CD4-positive, alpha-beta T cell treated with Interleukin-17A for 4 hours (primary cell): ENCODE measurements around the gene PLA2G4B.
A peak's percentile ranks its signal among the peaks of the same experiment; 100 is the strongest.

Experiments used
- DNase-seq: peaks from one replicate; pipeline ENCODE4 v3.0.0-alpha.2; 2020; ENCODE audit warnings: mixed read lengths

Gene PLA2G4B

GRCh38 chr15:41872166-41872747 is 33.6 kb downstream of the PLA2G4B start:
- DNase-seq: no peak

DNA sequence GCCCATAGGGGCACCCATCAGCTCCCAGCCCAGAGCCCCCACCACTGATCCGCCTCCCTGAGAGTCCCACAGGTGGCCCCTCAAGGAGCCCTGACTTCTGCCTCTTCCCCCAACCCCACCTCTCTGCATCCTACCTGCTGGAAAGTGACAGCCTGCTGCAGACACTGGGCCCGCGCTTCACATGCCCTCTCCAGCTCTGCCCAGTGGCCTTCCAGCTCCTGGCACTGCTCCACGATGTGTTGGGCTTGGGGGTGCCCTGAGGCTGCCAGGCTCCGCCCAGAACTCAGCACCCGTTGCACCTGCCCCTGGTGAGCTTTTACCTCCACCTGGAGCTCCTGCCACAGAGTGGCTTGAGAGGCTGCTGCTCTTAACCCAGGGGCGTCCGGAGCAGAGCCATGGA is 35.1 kb downstream of the PLA2G4B start:
- no peak for DNase-seq

- DNase-seq: no peak
Measured at GRCh38 chr15:41874736-41875135, 36.1 kb downstream of the PLA2G4B start.

DNA sequence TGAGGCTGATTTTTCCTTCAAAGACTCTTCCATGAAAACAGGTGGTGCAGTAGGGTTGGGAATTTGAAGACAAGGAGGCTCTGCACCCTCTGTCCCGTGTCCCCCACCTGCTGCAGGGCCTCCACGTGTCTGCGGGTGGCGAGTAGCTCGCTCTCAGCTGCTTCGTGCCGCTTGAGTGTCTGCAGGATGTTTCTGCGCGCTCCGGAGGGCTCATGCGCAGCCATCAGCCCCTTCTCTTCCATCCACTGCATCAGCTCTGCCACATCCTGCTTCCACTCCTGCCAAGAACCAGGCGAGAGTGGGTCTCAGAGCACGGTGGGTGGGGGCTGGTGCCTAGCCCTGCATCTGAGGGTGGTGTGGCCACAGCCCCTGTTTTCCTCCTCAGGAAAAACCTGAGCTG is 37.4 kb downstream of the PLA2G4B start:
- DNase-seq: no peak

GRCh38 chr15:41876689-41877088 is 38.0 kb downstream of the PLA2G4B start:
- DNase-seq: no peak

- DNase-seq: no peak
Measured at GRCh38 chr15:41877631-41878354, 39.1 kb downstream of the PLA2G4B start.

GRCh38 chr15:41878355-41878699 is 39.7 kb downstream of the PLA2G4B start:
- DNase-seq: no peak

DNA sequence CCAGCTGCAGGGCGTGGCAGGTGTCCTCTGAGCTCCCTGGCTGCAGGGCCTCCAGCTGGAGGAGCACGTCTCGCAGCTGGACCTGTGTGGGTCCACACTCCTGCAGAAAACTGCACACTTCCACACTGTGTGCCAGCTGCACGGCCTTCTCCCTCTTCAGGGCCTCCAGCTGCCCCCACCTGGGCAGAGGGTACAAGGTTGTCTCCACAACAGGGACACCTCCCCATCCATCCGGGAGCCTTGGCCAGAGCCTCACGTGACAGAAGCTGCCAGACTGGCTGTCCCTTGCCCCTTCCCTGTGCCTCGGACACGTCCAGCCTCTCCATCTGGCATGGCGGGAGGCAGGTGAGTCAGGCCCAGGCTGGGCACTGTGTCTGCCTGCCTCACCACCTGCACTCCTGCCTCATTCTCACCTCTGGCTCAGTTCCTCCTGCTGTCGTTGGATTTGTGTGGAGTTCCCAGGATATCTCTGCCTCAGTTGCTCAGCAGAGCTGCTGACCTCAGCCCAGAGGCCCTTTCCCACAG is 40.7 kb downstream of the PLA2G4B start:
- no peak for DNase-seq

DNA sequence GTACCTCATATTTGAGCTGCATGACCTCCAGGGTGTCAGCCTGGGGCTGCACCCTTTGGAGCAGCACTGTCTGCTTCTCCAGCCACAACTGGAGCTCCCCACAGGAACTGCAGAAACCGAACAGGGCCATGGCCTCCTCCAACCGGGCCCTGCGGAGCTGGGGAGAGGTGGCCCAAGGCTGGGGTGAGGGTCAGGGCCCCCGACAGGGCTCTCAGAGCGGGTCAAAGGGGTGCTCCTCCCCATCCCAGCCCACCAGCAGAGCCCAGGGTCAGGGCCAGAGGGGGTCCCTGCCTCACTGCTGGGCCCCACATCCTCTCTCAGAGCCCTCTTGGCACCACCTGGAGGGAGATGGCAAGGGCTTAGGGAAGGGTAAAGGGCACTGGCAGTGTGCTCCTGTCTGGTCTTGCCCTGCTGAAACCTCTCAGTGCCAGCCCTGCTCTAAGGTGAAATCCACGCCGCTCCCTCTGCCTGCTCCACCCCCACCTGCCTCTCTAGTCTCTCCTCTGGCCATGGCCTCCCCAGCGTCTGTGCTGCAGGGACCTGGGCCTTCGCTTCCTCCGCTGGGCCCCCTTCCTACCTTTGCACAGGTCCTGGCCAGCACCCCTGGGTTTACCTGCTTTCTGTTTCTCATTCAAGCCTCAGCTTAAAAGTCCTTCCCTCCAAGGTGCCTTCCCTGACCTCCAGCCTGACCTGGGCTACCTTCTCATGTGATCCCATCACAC is 41.7 kb downstream of the PLA2G4B start:
- no peak for DNase-seq

DNA sequence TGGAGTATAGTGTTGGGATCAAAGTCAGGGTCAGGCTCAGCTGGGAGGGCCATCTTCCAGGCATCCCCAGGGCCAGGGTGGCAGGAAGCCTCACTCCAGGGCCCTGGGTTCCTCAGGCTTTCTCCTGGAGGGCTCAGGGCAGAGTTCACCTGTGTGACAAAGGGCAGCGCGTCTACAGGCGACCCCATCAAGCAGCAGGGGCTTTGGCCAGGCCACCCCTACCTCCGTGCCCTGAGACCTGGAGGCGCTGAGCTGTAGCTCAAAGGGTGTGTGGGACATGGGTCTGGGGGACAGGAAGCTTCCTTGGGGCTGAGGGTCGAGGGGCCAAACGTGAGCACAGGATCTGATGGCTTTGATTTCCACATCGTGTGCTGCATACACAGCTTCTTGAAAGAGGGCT is 42.4 kb downstream of the PLA2G4B start:
- no peak for DNase-seq

DNA sequence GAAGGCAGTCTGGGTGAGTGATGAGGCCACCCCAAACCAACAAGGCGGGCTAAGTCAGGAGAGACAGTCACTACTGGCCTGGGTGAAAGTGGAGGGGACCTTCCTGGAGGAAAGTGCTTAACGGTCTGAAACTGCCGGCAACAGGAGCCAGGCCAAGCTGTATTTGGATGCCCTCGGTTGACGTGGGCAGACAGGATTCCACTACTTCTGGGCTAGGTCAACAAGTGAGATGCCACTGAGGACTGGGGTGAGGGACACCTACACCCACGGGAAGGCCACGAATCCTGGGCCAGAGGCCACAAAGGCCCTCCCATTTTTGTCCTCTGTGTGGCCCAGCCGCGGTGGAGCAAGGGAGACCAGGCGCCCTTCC is 42.9 kb downstream of the PLA2G4B start:
- DNase-seq: no peak

- peak; percentile 37 for DNase-seq
Measured at GRCh38 chr15:41881920-41882688, 43.5 kb downstream of the PLA2G4B start.

GRCh38 chr15:41882689-41883483 is 44.2 kb downstream of the PLA2G4B start:
- DNase-seq: no peak

GRCh38 chr15:41883484-41883825 is 44.8 kb downstream of the PLA2G4B start:
- no peak for DNase-seq

- no peak for DNase-seq
Measured at GRCh38 chr15:41884458-41884857, 45.8 kb downstream of the PLA2G4B start.

- no peak for DNase-seq
Measured at GRCh38 chr15:41885321-41885720, 46.7 kb downstream of the PLA2G4B start.

DNA sequence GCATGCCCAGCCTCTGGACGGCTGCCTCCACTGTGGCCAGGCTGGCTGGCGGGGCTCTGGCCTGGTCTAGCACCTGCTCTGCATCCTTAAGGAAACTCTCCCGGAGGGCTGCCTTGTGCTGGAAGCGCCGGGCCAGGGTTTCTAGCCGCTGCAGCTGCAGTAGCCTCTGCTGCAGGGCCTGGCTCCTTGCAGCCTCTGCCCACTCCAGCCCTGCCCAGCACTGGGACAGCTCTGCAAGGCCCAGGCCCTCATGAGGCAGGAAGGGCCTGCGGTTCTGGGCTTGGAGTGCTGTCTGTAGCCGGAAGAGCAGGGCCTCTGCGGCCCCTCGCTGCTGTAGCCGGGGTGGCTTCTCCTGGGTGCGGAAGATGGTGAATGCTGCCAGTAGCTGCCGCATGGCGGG is 47.2 kb downstream of the PLA2G4B start:
- no peak for DNase-seq

- DNase-seq: no peak
Measured at GRCh38 chr15:41886741-41887140, 48.1 kb downstream of the PLA2G4B start.

GRCh38 chr15:41887161-41887560 is 48.5 kb downstream of the PLA2G4B start:
- DNase-seq: no peak

DNA sequence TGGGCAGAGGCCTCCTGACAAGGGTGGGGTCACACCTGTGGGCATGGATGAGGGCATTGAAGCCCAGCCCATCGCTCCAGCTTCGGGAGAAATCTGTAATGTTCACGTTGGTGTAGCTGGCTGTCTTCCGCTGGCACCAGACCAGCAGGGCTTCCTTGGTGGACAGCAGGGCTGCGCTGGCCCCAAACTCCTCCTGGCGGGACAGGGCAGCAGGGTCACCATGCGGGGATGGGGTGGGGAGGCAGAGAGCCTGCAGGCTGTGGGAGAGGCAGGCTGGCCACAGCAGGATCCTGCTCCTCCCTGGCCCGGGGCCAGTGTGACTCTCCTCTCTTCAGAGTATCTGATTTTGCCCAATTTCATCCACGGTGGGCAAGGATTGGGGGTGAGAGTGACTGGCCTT is 49.2 kb downstream of the PLA2G4B start:
- DNase-seq: no peak

GRCh38 chr15:41888662-41889253 is 50.1 kb downstream of the PLA2G4B start:
- DNase-seq: no peak

DNA sequence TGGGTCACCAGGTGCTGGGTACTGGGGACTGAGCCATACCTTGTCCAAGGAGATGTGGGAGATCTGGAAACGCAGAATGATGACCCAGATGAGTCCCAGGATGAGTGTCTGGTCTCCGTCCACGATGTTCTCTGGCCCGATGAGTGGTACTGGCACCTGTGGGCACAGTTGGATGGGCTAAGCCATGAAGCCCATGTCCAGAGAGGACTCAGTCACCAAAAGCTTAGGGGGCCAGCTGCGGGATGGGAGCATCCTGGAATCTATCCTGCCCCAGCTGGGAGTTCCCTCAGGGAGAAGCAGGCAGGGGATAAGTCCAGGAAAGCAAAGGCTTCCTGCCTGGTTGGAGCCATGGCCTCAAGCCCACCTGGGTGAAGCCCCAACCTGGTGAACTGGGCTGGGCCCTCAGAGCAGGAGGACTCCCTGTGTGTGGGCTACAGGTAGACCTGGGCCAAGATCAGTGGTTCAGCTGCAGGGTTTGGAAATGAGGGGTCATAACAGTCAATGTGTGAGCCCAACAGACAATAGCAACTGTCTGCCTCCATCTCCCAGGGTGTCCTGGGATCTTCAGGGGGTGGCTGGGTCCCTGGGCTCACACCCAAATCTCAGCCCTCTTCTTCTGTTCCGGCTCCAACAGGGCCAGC is 51.5 kb downstream of the PLA2G4B start:
- no peak for DNase-seq
